ENCODE results near the gene SUGT1. TPM values are rescaled to one million over a fixed set of nuclear protein-coding genes. Genes with fewer than 3 reads are reported as not detected.
"Not testable (repeated sequence)": the region's sequence is repeated elsewhere in the genome, so short reads cannot be mapped to it uniquely, and the experiment has no call there.

Gene SUGT1
- total and polyA plus RNA-seq, 10 donors: 24.7 to 36.9 (median 28.8) TPM

GRCh38 chr13:52669677-52670076 lies 17.0 kb downstream of the SUGT1 start:
- 80 to 88% (median 84%) methylated on average over 2 of the region's 2 CpGs for WGBS, 5 donors

GRCh38 chr13:52670726-52671125 lies 18.1 kb downstream of the SUGT1 start:
- TF ChIP-seq POLR2AphosphoS5 (IDR thresholded peaks at IDR 0.05) (no peak), POLR2A (IDR thresholded peaks at IDR 0.05) (no peak), CTCF (IDR thresholded peaks at IDR 0.05 in 8 of 11, conservative IDR thresholded peaks at IDR 0.05 in 3 of 11) (no peak)
- no peak overlapping the region for H3K4me3 ChIP-seq
- 98 to 99% (median 98%) methylated on average over 8 of the region's 8 CpGs for WGBS, 5 donors
- H3K36me3 ChIP-seq: peaks cover 0 to 99% (median 40%) of the 10 kb centered on the region in 6 donors
- DNase-seq: no peak
- no peaks in the 10 kb centered on the region for H3K27me3 ChIP-seq (replicated peaks in 1 of 7)
- H3K27ac ChIP-seq: no peak overlapping the region
- peaks cover 0 to 8% (median 0%) of the 10 kb centered on the region in 6 donors for H3K4me1 ChIP-seq
- intact Hi-C loops (cut with DNase I; ENCODE audit: low total_unique reads): no loop called here
- no peaks in the 10 kb centered on the region for H3K9me3 ChIP-seq

More at GRCh38 chr13:52669677-52670076, 17.0 kb downstream of the SUGT1 start:
- H3K36me3 ChIP-seq: peaks cover 0 to 99% (median 42%) of the 10 kb centered on the region in 6 donors
- intact Hi-C loops (cut with DNase I; ENCODE audit: low total_unique reads): no loop called here
- H3K4me3 ChIP-seq: no peak overlapping the region
- DNase-seq: no peak
- H3K27ac ChIP-seq: no peak overlapping the region
- no peaks in the 10 kb centered on the region for H3K27me3 ChIP-seq (replicated peaks in 1 of 7)
- no peaks in the 10 kb centered on the region for H3K9me3 ChIP-seq
- H3K4me1 ChIP-seq: peaks cover 0 to 8% (median 0%) of the 10 kb centered on the region in 6 donors
- TF ChIP-seq POLR2AphosphoS5 (IDR thresholded peaks at IDR 0.05) (no peak), CTCF (IDR thresholded peaks at IDR 0.05 in 8 of 11, conservative IDR thresholded peaks at IDR 0.05 in 3 of 11) (no peak), POLR2A (IDR thresholded peaks at IDR 0.05) (no peak)

DNA sequence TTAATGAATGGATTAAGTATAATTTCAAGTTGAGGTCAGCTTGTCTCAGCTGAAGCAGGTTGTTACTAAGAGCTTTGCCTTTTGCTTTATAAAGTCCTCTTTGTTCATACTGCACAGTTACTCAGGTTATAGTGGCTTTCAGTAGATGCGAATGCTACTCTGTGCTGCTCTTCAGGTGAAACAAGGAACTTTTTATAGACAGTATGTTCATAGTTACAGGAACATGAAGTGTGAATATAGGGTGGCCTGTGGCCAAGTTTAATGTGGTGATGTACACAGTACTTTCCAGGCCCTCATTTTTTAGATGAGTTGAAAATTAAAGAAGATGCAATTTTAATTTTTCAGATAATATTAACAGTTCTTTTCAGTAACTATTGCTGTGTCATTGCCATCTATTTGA lies 20.8 kb downstream of the SUGT1 start:
- Histone ChIP-seq H3K27me3 (replicated peaks in 1 of 7) (no peaks in the 10 kb centered on the region), H3K27ac (no peak overlapping the region), H3K9me3 (no peaks in the 10 kb centered on the region), H3K36me3 (peaks cover 3 to 99% (median 27%) of the 10 kb centered on the region in 6 donors), H3K4me1 (peaks cover 0 to 8% (median 0%) of the 10 kb centered on the region in 6 donors), H3K4me3 (no peak overlapping the region)
- intact Hi-C loops (cut with DNase I; ENCODE audit: low total_unique reads): no loop called here
- WGBS, 5 donors: 94 to 100% (median 96%) methylated on average over 1 of the region's 1 CpG
- TF ChIP-seq POLR2AphosphoS5 (IDR thresholded peaks at IDR 0.05) (no peak), CTCF (IDR thresholded peaks at IDR 0.05 in 8 of 11, conservative IDR thresholded peaks at IDR 0.05 in 3 of 11) (no peak), POLR2A (IDR thresholded peaks at IDR 0.05) (no peak)
- DNase-seq: no peak

DNA sequence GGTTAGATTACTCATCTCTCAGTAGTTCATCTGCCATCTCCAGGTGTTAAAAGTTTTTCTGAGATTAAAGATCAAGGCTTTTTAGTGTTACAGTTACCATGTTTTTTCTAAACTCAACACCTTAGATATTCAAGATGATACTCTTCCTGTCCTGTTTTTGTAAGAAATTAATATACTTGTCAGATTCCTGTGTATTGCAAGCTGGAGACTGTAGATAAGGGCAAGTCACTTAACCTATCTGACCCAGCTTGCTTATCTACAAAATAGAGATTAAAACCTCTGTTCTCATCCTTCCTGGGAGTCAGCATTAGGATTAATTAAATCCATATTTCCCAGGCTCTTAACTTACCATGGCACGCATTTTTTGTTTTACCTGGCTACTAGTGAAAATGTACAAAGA lies 25.2 kb downstream of the SUGT1 start:
- Histone ChIP-seq H3K4me1 (no peaks in the 10 kb centered on the region), H3K9me3 (no peaks in the 10 kb centered on the region), H3K27ac (no peak overlapping the region), H3K36me3 (peaks cover 8 to 100% (median 49%) of the 10 kb centered on the region in 6 donors), H3K27me3 (replicated peaks in 1 of 7) (no peaks in the 10 kb centered on the region), H3K4me3 (no peak overlapping the region)
- intact Hi-C loops (cut with DNase I; ENCODE audit: low total_unique reads): no loop called here
- TF ChIP-seq POLR2A (IDR thresholded peaks at IDR 0.05): no peak
- TF ChIP-seq POLR2AphosphoS5 (IDR thresholded peaks at IDR 0.05): no peak
- no peak for TF ChIP-seq CTCF (IDR thresholded peaks at IDR 0.05 in 8 of 11, conservative IDR thresholded peaks at IDR 0.05 in 3 of 11)
- 97 to 100% (median 98%) methylated on average over 1 of the region's 1 CpG for WGBS, 5 donors
- DNase-seq: no peak

- H3K4me3 ChIP-seq; H3K27ac ChIP-seq; DNase-seq; H3K27me3 ChIP-seq (replicated peaks in 1 of 7); H3K9me3 ChIP-seq; intact Hi-C loops (cut with DNase I; ENCODE audit: low total_unique reads); H3K4me1 ChIP-seq: not testable (repeated sequence)
- WGBS, 5 donors: 94 to 96% (median 96%) methylated on average over 9 of the region's 9 CpGs
- peaks cover 5 to 98% (median 59%) of the 10 kb centered on the region in 6 donors for H3K36me3 ChIP-seq
Measured at GRCh38 chr13:52685806-52686205, 33.2 kb downstream of the SUGT1 start.

Data from spleen (tissue), 11 donors.